ENCODE data around the gene WDFY2.

DNA sequence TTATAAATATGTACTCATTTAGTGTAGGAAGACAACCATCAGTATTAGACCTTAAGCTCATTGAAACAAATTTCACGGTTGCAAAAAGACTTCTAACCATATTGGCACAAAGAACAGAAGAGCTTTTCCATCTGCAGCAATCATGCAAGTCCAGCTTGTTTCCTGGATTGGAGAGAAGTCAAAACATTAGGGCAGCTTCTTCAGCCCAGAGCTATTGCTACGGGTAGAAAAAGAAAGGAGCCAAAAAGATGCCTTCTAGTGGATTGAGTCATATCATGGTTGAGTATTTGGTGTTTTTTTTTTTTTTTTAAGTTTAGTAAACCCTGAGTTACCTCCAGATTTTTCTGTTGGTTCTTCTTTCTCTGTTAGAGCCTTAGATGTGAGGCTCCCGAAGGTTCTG lies 99.8 kb downstream of the WDFY2 start:
- no peak for TF ChIP-seq ARNT (IDR thresholded peaks at IDR 0.05)
- TF ChIP-seq FOXA1 (IDR thresholded peaks at IDR 0.05): no peak
- no peak for TF ChIP-seq SUZ12 (IDR thresholded peaks at IDR 0.05)
- no peak for TF ChIP-seq BHLHE40 (IDR thresholded peaks at IDR 0.05; ENCODE audit: borderline replicate concordance)
- TF ChIP-seq SP1 (IDR thresholded peaks at IDR 0.05): no peak
- TF ChIP-seq ELF4 (IDR thresholded peaks at IDR 0.05): no peak
- no peak for TF ChIP-seq NFRKB (IDR thresholded peaks at IDR 0.05)
- TF ChIP-seq CTBP1 (IDR thresholded peaks at IDR 0.05; ENCODE audit: borderline replicate concordance): no peak
- TF ChIP-seq, protein P1, sequence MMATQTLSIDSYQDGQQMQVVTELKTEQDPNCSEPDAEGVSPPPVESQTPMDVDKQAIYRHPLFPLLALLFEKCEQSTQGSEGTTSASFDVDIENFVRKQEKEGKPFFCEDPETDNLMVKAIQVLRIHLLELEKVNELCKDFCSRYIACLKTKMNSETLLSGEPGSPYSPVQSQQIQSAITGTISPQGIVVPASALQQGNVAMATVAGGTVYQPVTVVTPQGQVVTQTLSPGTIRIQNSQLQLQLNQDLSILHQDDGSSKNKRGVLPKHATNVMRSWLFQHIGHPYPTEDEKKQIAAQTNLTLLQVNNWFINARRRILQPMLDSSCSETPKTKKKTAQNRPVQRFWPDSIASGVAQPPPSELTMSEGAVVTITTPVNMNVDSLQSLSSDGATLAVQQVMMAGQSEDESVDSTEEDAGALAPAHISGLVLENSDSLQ (IDR thresholded peaks at IDR 0.05): no peak
- TF ChIP-seq FOXK2 (IDR thresholded peaks at IDR 0.05): no peak
- no peak for TF ChIP-seq FOXM1 (IDR thresholded peaks at IDR 0.05; ENCODE audit: borderline replicate concordance)
- TF ChIP-seq LEF1 (IDR thresholded peaks at IDR 0.05; ENCODE audit: borderline replicate concordance): no peak
